ENCODE measurements around the gene CEACAM1. TPM values are rescaled to one million over a fixed set of nuclear protein-coding genes. Genes with fewer than 3 reads are reported as not detected.
A peak's percentile ranks its signal among the peaks of the same experiment; 100 is the strongest.
"Not testable (repeated sequence)": the region's sequence is repeated elsewhere in the genome, so short reads cannot be mapped to it uniquely, and the experiment has no call there.

The CEACAM1 gene
- total RNA-seq, 1 experiment from 2014 or later = 0.56 TPM

- ChIA-PET POLR2A (no interaction called here), CTCF (interaction anchor here (0.6 to 4.2 kb wide), 5 partner anchors 13 to 1759 kb away, joined by 3 to 62 read pairs (median 4); no protein-coding TSS in a partner anchor)
- H3K27me3 Mint-ChIP-seq (ENCODE audit: insufficient read depth, unreplicated experiment) = no peaks in the 10 kb centered on the region
- peaks cover 13% of the 10 kb centered on the region for H3K4me1 Mint-ChIP-seq (ENCODE audit: insufficient read depth, unreplicated experiment)
- H3K4me3 Mint-ChIP-seq (ENCODE audit: unreplicated experiment) = no peak overlapping the region
- intact Hi-C loops (cut with micrococcal nuclease) = no loop called here
- BruUV-seq (replicated peaks) = no TSS peak
- H3K9me3 Mint-ChIP-seq (ENCODE audit: unreplicated experiment) = no peaks in the 10 kb centered on the region
- no peaks in the 10 kb centered on the region for H3K36me3 Mint-ChIP-seq (ENCODE audit: insufficient read depth, unreplicated experiment)
- H3K27ac Mint-ChIP-seq (ENCODE audit: low read depth, unreplicated experiment) = no peak overlapping the region
- no peak for DNase-seq (ENCODE audit: unreplicated experiment)
- no peak for TF ChIP-seq CTCF (IDR thresholded peaks at IDR 0.05; ENCODE audit: unreplicated experiment)
Measured at GRCh38 chr19:42531313-42531712, 3.0 kb upstream of the CEACAM1 start.

GRCh38 chr19:42529248-42529764, 1.0 kb upstream of the CEACAM1 start:
- Mint-ChIP-seq H3K4me3 (ENCODE audit: unreplicated experiment) (no peak overlapping the region), H3K9me3 (ENCODE audit: unreplicated experiment) (no peaks in the 10 kb centered on the region), H3K36me3 (ENCODE audit: insufficient read depth, unreplicated experiment) (no peaks in the 10 kb centered on the region), H3K27ac (ENCODE audit: low read depth, unreplicated experiment) (no peak overlapping the region), H3K4me1 (ENCODE audit: insufficient read depth, unreplicated experiment) (peaks cover 13% of the 10 kb centered on the region), H3K27me3 (ENCODE audit: insufficient read depth, unreplicated experiment) (no peaks in the 10 kb centered on the region)
- no TSS peak for BruUV-seq (replicated peaks)
- intact Hi-C loops (cut with micrococcal nuclease) = loop anchor here (1.0 kb wide), 1 partner anchor 79 kb away; no protein-coding TSS in a partner anchor
- CTCF ChIA-PET = interaction anchor here (0.5 to 4.2 kb wide), 19 partner anchors 10 to 128 kb away, joined by 3 to 62 read pairs (median 4); no protein-coding TSS in a partner anchor
- peak; percentile 70 for DNase-seq (ENCODE audit: unreplicated experiment)
- POLR2A ChIA-PET = interaction anchor here (0.6 kb wide), 1 partner anchor 89 kb away, joined by 3 read pairs; no protein-coding TSS in a partner anchor
- peak; percentile 80 for TF ChIP-seq CTCF (IDR thresholded peaks at IDR 0.05; ENCODE audit: unreplicated experiment)

GRCh38 chr19:42524943-42525342, 3.3 kb downstream of the CEACAM1 start:
- no peaks in the 10 kb centered on the region for H3K36me3 Mint-ChIP-seq (ENCODE audit: insufficient read depth, unreplicated experiment)
- CTCF ChIA-PET = no interaction called here
- no peaks in the 10 kb centered on the region for H3K27me3 Mint-ChIP-seq (ENCODE audit: insufficient read depth, unreplicated experiment)
- H3K27ac Mint-ChIP-seq (ENCODE audit: low read depth, unreplicated experiment) = no peak overlapping the region
- TF ChIP-seq CTCF (IDR thresholded peaks at IDR 0.05; ENCODE audit: unreplicated experiment) = no peak
- peaks cover 8% of the 10 kb centered on the region for H3K4me1 Mint-ChIP-seq (ENCODE audit: insufficient read depth, unreplicated experiment)
- POLR2A ChIA-PET = no interaction called here
- no peak for DNase-seq (ENCODE audit: unreplicated experiment)
- no TSS peak for BruUV-seq (replicated peaks)
- no peak overlapping the region for H3K4me3 Mint-ChIP-seq (ENCODE audit: unreplicated experiment)
- H3K9me3 Mint-ChIP-seq (ENCODE audit: unreplicated experiment) = no peaks in the 10 kb centered on the region
- intact Hi-C loops (cut with micrococcal nuclease) = no loop called here

GRCh38 chr19:42524250-42524649, 4.0 kb downstream of the CEACAM1 start:
- Mint-ChIP-seq H3K27me3 (ENCODE audit: insufficient read depth, unreplicated experiment) (no peaks in the 10 kb centered on the region), H3K9me3 (ENCODE audit: unreplicated experiment) (no peaks in the 10 kb centered on the region), H3K4me1 (ENCODE audit: insufficient read depth, unreplicated experiment) (peaks cover 8% of the 10 kb centered on the region), H3K27ac (ENCODE audit: low read depth, unreplicated experiment) (no peak overlapping the region), H3K4me3 (ENCODE audit: unreplicated experiment) (no peak overlapping the region), H3K36me3 (ENCODE audit: insufficient read depth, unreplicated experiment) (no peaks in the 10 kb centered on the region)
- CTCF ChIA-PET = no interaction called here
- no peak for DNase-seq (ENCODE audit: unreplicated experiment)
- BruUV-seq (replicated peaks) = no TSS peak
- intact Hi-C loops (cut with micrococcal nuclease) = no loop called here
- POLR2A ChIA-PET = no interaction called here
- TF ChIP-seq CTCF (IDR thresholded peaks at IDR 0.05; ENCODE audit: unreplicated experiment) = no peak

- POLR2A ChIA-PET; CTCF ChIA-PET; H3K27me3 Mint-ChIP-seq (ENCODE audit: insufficient read depth, unreplicated experiment); BruUV-seq (replicated peaks); DNase-seq (ENCODE audit: unreplicated experiment); H3K36me3 Mint-ChIP-seq (ENCODE audit: insufficient read depth, unreplicated experiment); intact Hi-C loops (cut with micrococcal nuclease); H3K4me1 Mint-ChIP-seq (ENCODE audit: insufficient read depth, unreplicated experiment); H3K9me3 Mint-ChIP-seq (ENCODE audit: unreplicated experiment); H3K4me3 Mint-ChIP-seq (ENCODE audit: unreplicated experiment); H3K27ac Mint-ChIP-seq (ENCODE audit: low read depth, unreplicated experiment): not testable (repeated sequence)
Measured at GRCh38 chr19:42522262-42522661, 6.0 kb downstream of the CEACAM1 start.

All from MCF 10A (cell line).